Ascending aorta (tissue), 2 donors: ENCODE measurements around the gene ARHGAP18. TPM values are rescaled to one million over a fixed set of nuclear protein-coding genes. Genes with fewer than 3 reads are reported as not detected.

Experiments used
- DNase-seq, 2 donors: peaks; one replicate each; pipeline ENCODE4 v3.0.0-alpha.2; 2019; ENCODE audit warnings: low spot score in 2 of 2
- H3K27ac ChIP-seq, 2 donors: fragments of 200-600 bp; sonication (generic); one replicate each; pipeline ENCODE4 v1.5.1; 2016 to 2017; ENCODE audit warnings: mild to moderate bottlenecking in 1 of 2
- H3K27me3 ChIP-seq: fragments of 200-600 bp; sonication (generic); one replicate; pipeline ENCODE4 v1.5.1; 2017
- H3K36me3 ChIP-seq, 2 donors: fragments of 200-600 bp; sonication (generic); one replicate each; pipeline ENCODE4 v1.5.1; 2016
- H3K4me1 ChIP-seq, 2 donors: fragments of 200-600 bp; sonication (generic); one replicate each; pipeline ENCODE4 v1.5.1; 2016 to 2017; ENCODE audit warnings: mild to moderate bottlenecking in 1 of 2
- H3K4me3 ChIP-seq, 2 donors: fragments of 200-600 bp; sonication (generic); one replicate each; pipeline ENCODE4 v1.5.1; 2016 to 2017; ENCODE audit warnings: mild to moderate bottlenecking in 1 of 2
- H3K9me3 ChIP-seq, 2 donors: fragments of 200-600 bp; sonication (generic); one replicate each; pipeline ENCODE4 v1.5.1; 2016
- CTCF ChIP-seq, 3 experiments: fragments of 200-600 bp in 2 of 3; fragments of 450-650 bp in 1 of 3; sonication (generic) in 2 of 3; IDR thresholded peaks; one replicate each; pipeline ENCODE4 v1.5.1; 2016 to 2019; ENCODE audit warnings: antibody characterized with exemption in 3 of 3, mild to moderate bottlenecking in 1 of 3, moderate library complexity in 1 of 3
- intact Hi-C: fragments of 100-400 bp; cut with DNase I; formaldehyde crosslinking; loops from one replicate; pipeline ENCODE4 v1.15.1; 2023
- total RNA-seq: library from RNA; depleted of rRNA; stranded (reverse); fragments of >200 nt; gene quantifications from one replicate; pipeline ENCODE4 v1.1.0, GENCODE V29; 2016

The ARHGAP18 gene
- total RNA-seq, 1 donor from 2014 or later = 10.7 TPM

GRCh38 chr6:129568015-129568414 is 142.0 kb downstream of the ARHGAP18 start:
- intact Hi-C loops = no loop called here
- no peaks in the 10 kb centered on the region for H3K9me3 ChIP-seq

GRCh38 chr6:129567374-129567773 is 142.6 kb downstream of the ARHGAP18 start:
- DNase-seq = no peak
- intact Hi-C loops = no loop called here
- no peaks in the 10 kb centered on the region for H3K9me3 ChIP-seq
- H3K36me3 ChIP-seq = no peaks in the 10 kb centered on the region
- no peak overlapping the region for H3K4me3 ChIP-seq
- H3K27me3 ChIP-seq = no peaks in the 10 kb centered on the region
- no peak for TF ChIP-seq CTCF (IDR thresholded peaks at IDR 0.05)
- no peak overlapping the region for H3K27ac ChIP-seq
- no peaks in the 10 kb centered on the region for H3K4me1 ChIP-seq

More at GRCh38 chr6:129568015-129568414, 142.0 kb downstream of the ARHGAP18 start:
- no peak for DNase-seq
- Histone ChIP-seq H3K36me3 (no peaks in the 10 kb centered on the region), H3K27me3 (no peaks in the 10 kb centered on the region), H3K4me3 (no peak overlapping the region), H3K4me1 (no peaks in the 10 kb centered on the region), H3K27ac (no peak overlapping the region)
- TF ChIP-seq CTCF (IDR thresholded peaks at IDR 0.05) = no peak

GRCh38 chr6:129565811-129566210 is 144.2 kb downstream of the ARHGAP18 start:
- intact Hi-C loops = no loop called here
- Histone ChIP-seq H3K36me3 (no peaks in the 10 kb centered on the region), H3K4me3 (no peak overlapping the region), H3K9me3 (no peaks in the 10 kb centered on the region), H3K27ac (no peak overlapping the region), H3K27me3 (no peaks in the 10 kb centered on the region), H3K4me1 (no peaks in the 10 kb centered on the region)
- no peak for DNase-seq
- no peak for TF ChIP-seq CTCF (IDR thresholded peaks at IDR 0.05)

GRCh38 chr6:129565366-129565765 is 144.6 kb downstream of the ARHGAP18 start:
- Histone ChIP-seq H3K27ac (no peak overlapping the region), H3K27me3 (no peaks in the 10 kb centered on the region), H3K36me3 (no peaks in the 10 kb centered on the region), H3K4me3 (no peak overlapping the region), H3K9me3 (no peaks in the 10 kb centered on the region), H3K4me1 (no peaks in the 10 kb centered on the region)
- intact Hi-C loops = no loop called here
- no peak for TF ChIP-seq CTCF (IDR thresholded peaks at IDR 0.05)
- DNase-seq = no peak

- no peaks in the 10 kb centered on the region for H3K9me3 ChIP-seq
- no peak for TF ChIP-seq CTCF (IDR thresholded peaks at IDR 0.05)
- no peaks in the 10 kb centered on the region for H3K4me1 ChIP-seq
- no peak overlapping the region for H3K4me3 ChIP-seq
- intact Hi-C loops = no loop called here
- no peaks in the 10 kb centered on the region for H3K27me3 ChIP-seq
- H3K36me3 ChIP-seq = no peaks in the 10 kb centered on the region
- no peak overlapping the region for H3K27ac ChIP-seq
- no peak for DNase-seq
These were observed 151.7 kb downstream of the ARHGAP18 start for GRCh38 chr6:129558248-129558647.

GRCh38 chr6:129555206-129555832 is 154.7 kb downstream of the ARHGAP18 start:
- Histone ChIP-seq H3K4me3 (no peak overlapping the region), H3K4me1 (no peaks in the 10 kb centered on the region), H3K27me3 (no peaks in the 10 kb centered on the region), H3K27ac (no peak overlapping the region), H3K9me3 (no peaks in the 10 kb centered on the region), H3K36me3 (no peaks in the 10 kb centered on the region)
- intact Hi-C loops = no loop called here
- no peak for DNase-seq
- no peak for TF ChIP-seq CTCF (IDR thresholded peaks at IDR 0.05)
